CD4-positive, alpha-beta memory T cell (primary cell): Measurements from ENCODE around the gene AGR3. TPM values are rescaled to one million over a fixed set of nuclear protein-coding genes. Genes with fewer than 3 reads are reported as not detected.

Experiments used
- CTCF ChIA-PET: fragments of 350-600 bp; sonication (Branson Sonifier 250); formaldehyde crosslinking; loops from one replicate; lab custom pipeline; 2021; ENCODE audit warnings: inconsistent platforms; ENCODE audit not compliant: partially characterized antibody; lab: Charles Lee
- POLR2A ChIA-PET: fragments of 350-600 bp; sonication (Branson Sonifier 250); formaldehyde crosslinking; loops from one replicate; lab custom pipeline; 2021; ENCODE audit not compliant: partially characterized antibody; lab: Charles Lee
- DNase-seq, 5 donors: peaks; one replicate each; pipeline versions ENCODE4 v3.0.0 to v3.0.0-alpha.2; 2020 to 2022; ENCODE audit warnings: mixed read lengths in 1 of 5
- H3K27ac ChIP-seq: one replicate; pipeline ENCODE4 v1.7.0; 2013; ENCODE audit warnings: low read depth, low read length
- H3K27me3 ChIP-seq: 2 replicates; pipeline ENCODE4 v1.7.0; 2013; ENCODE audit warnings: mild to moderate bottlenecking, low read length, moderate library complexity; ENCODE audit not compliant: insufficient read depth
- H3K36me3 ChIP-seq: 2 replicates; pipeline ENCODE4 v1.7.0; 2013; ENCODE audit warnings: mild to moderate bottlenecking, low read length, moderate library complexity; ENCODE audit not compliant: insufficient read depth
- H3K4me1 ChIP-seq: 2 replicates; pipeline ENCODE4 v1.7.0; 2013; ENCODE audit warnings: mild to moderate bottlenecking, low read length, moderate library complexity; ENCODE audit not compliant: insufficient read depth
- H3K4me3 ChIP-seq, 2 donors: one replicate each; pipeline ENCODE4 v1.7.0; 2013; ENCODE audit warnings: low read length in 2 of 2, mild to moderate bottlenecking in 1 of 2
- H3K9me3 ChIP-seq, 2 donors: one replicate each; pipeline ENCODE4 v1.7.0; 2013; ENCODE audit warnings: low read length in 2 of 2, control low read depth in 1 of 2; ENCODE audit not compliant: control insufficient read depth in 1 of 2
- H3K27ac Mint-ChIP-seq, 7 donors: one replicate each; pipeline ENCODE4 v1.8.0; 2020 to 2021; ENCODE audit warnings: mixed read lengths in 7 of 7, mild to moderate bottlenecking in 6 of 7, inconsistent platforms in 3 of 7, moderate library complexity in 3 of 7
- H3K27me3 Mint-ChIP-seq, 2 donors: one replicate each; pipeline ENCODE4 v1.8.0; 2020 to 2021; ENCODE audit warnings: mixed read lengths in 2 of 2
- H3K36me3 Mint-ChIP-seq, 2 donors: one replicate each; pipeline ENCODE4 v1.8.0; 2020 to 2021; ENCODE audit warnings: mixed read lengths in 2 of 2, inconsistent platforms in 1 of 2, mild to moderate bottlenecking in 1 of 2
- H3K4me1 Mint-ChIP-seq, 4 donors: one replicate each; pipeline ENCODE4 v1.8.0; 2020 to 2021; ENCODE audit warnings: mixed read lengths in 4 of 4, mild to moderate bottlenecking in 1 of 4
- H3K4me3 Mint-ChIP-seq, 8 donors: one replicate each; pipeline ENCODE4 v1.8.0; 2020 to 2021; ENCODE audit warnings: mixed read lengths in 8 of 8, mild to moderate bottlenecking in 7 of 8, moderate library complexity in 6 of 8, inconsistent platforms in 3 of 8
- H3K9me3 Mint-ChIP-seq, 8 donors: one replicate each; pipeline ENCODE4 v1.8.0; 2020 to 2021; ENCODE audit warnings: mixed read lengths in 8 of 8, mild to moderate bottlenecking in 5 of 8, inconsistent platforms in 3 of 8, moderate library complexity in 1 of 8
- intact Hi-C: fragments of 100-400 bp; cut with micrococcal nuclease; formaldehyde crosslinking; loops from one replicate; pipeline ENCODE4 v1.15.1; 2023
- polyA plus RNA-seq, 2 donors: library from polyadenylated mRNA; unstranded; fragments of 300-500 nt; fragmentation: Illumina TruSeq; gene quantifications; one replicate each; pipeline ENCODE4 v1.2.3, GENCODE V29; 2021
- total RNA-seq, 2 experiments: library from RNA; stranded (reverse); gene quantifications; one replicate each; pipeline ENCODE4 v1.2.3, GENCODE V29; 2021

AGR3 gene
- total and polyA plus RNA-seq, 4 experiments from 2014 or later: not detected

- DNase-seq: no peak
- H3K4me3 ChIP-seq: no peak overlapping the region
- H3K27ac Mint-ChIP-seq: no peak overlapping the region
- H3K36me3 ChIP-seq: no peaks in the 10 kb centered on the region
- ChIA-PET CTCF (no interaction called here), POLR2A (no interaction called here)
- peaks cover 0 to 2% (median 0%) of the 10 kb centered on the region in 4 donors for H3K4me1 Mint-ChIP-seq
- peaks cover 0 to 3% (median 0%) of the 10 kb centered on the region in 8 donors for H3K9me3 Mint-ChIP-seq
- intact Hi-C loops: no loop called here
- peaks cover 4 to 15% of the 10 kb centered on the region in 2 donors for H3K27me3 Mint-ChIP-seq
- H3K4me1 ChIP-seq: no peaks in the 10 kb centered on the region
- H3K27me3 ChIP-seq: no peaks in the 10 kb centered on the region
- H3K27ac ChIP-seq: no peak overlapping the region
- no peaks in the 10 kb centered on the region for H3K36me3 Mint-ChIP-seq
- H3K9me3 ChIP-seq: no peaks in the 10 kb centered on the region
- no peak overlapping the region for H3K4me3 Mint-ChIP-seq
Observed at GRCh38 chr7:16816824-16817223, 65.0 kb downstream of the AGR3 start.

GRCh38 chr7:16815001-16815400 is 66.8 kb downstream of the AGR3 start:
- no peak for DNase-seq
- peak overlapping the region in 1 of 7 donors; percentile 25 for H3K27ac Mint-ChIP-seq
- peaks cover 0 to 2% (median 0%) of the 10 kb centered on the region in 4 donors for H3K4me1 Mint-ChIP-seq
- POLR2A ChIA-PET: no interaction called here
- H3K36me3 ChIP-seq: no peaks in the 10 kb centered on the region
- no peak overlapping the region for H3K4me3 ChIP-seq
- no peaks in the 10 kb centered on the region for H3K9me3 ChIP-seq
- H3K27me3 ChIP-seq: no peaks in the 10 kb centered on the region
- H3K27me3 Mint-ChIP-seq: peaks cover 3 to 10% of the 10 kb centered on the region in 2 donors
- no peak overlapping the region for H3K4me3 Mint-ChIP-seq
- peaks cover 0 to 3% (median 0%) of the 10 kb centered on the region in 8 donors for H3K9me3 Mint-ChIP-seq
- CTCF ChIA-PET: no interaction called here
- H3K4me1 ChIP-seq: no peaks in the 10 kb centered on the region
- H3K27ac ChIP-seq: no peak overlapping the region
- H3K36me3 Mint-ChIP-seq: no peaks in the 10 kb centered on the region
- intact Hi-C loops: no loop called here

- no peaks in the 10 kb centered on the region for H3K36me3 Mint-ChIP-seq
- no peaks in the 10 kb centered on the region for H3K36me3 ChIP-seq
- intact Hi-C loops: no loop called here
- peaks cover 3 to 10% of the 10 kb centered on the region in 2 donors for H3K27me3 Mint-ChIP-seq
- DNase-seq: no peak
- H3K9me3 ChIP-seq: no peaks in the 10 kb centered on the region
- no peak overlapping the region for H3K4me3 ChIP-seq
- H3K27me3 ChIP-seq: no peaks in the 10 kb centered on the region
- H3K4me1 ChIP-seq: no peaks in the 10 kb centered on the region
- no peak overlapping the region for H3K27ac Mint-ChIP-seq
- H3K27ac ChIP-seq: no peak overlapping the region
- CTCF ChIA-PET: no interaction called here
- H3K4me3 Mint-ChIP-seq: no peak overlapping the region
- POLR2A ChIA-PET: no interaction called here
- peaks cover 0 to 2% (median 0%) of the 10 kb centered on the region in 4 donors for H3K4me1 Mint-ChIP-seq
- H3K9me3 Mint-ChIP-seq: peaks cover 0 to 3% (median 0%) of the 10 kb centered on the region in 8 donors
Observed at GRCh38 chr7:16813232-16813616, 68.6 kb downstream of the AGR3 start.

GRCh38 chr7:16812542-16813231 is 69.1 kb downstream of the AGR3 start:
- H3K27me3 Mint-ChIP-seq: peaks cover 6 to 9% of the 10 kb centered on the region in 2 donors
- ChIA-PET POLR2A (no interaction called here), CTCF (no interaction called here)
- Histone ChIP-seq H3K36me3 (no peaks in the 10 kb centered on the region), H3K4me1 (no peaks in the 10 kb centered on the region), H3K4me3 (no peak overlapping the region), H3K27ac (no peak overlapping the region), H3K9me3 (no peaks in the 10 kb centered on the region), H3K27me3 (no peaks in the 10 kb centered on the region)
- intact Hi-C loops: no loop called here
- H3K9me3 Mint-ChIP-seq: no peaks in the 10 kb centered on the region
- no peaks in the 10 kb centered on the region for H3K4me1 Mint-ChIP-seq
- no peaks in the 10 kb centered on the region for H3K36me3 Mint-ChIP-seq
- H3K27ac Mint-ChIP-seq: no peak overlapping the region
- no peak overlapping the region for H3K4me3 Mint-ChIP-seq
- DNase-seq: no peak

- Histone ChIP-seq H3K4me3 (no peak overlapping the region), H3K27me3 (no peaks in the 10 kb centered on the region), H3K36me3 (no peaks in the 10 kb centered on the region), H3K27ac (no peak overlapping the region), H3K9me3 (no peaks in the 10 kb centered on the region), H3K4me1 (no peaks in the 10 kb centered on the region)
- H3K4me3 Mint-ChIP-seq: no peak overlapping the region
- CTCF ChIA-PET: no interaction called here
- intact Hi-C loops: no loop called here
- no peaks in the 10 kb centered on the region for H3K9me3 Mint-ChIP-seq
- H3K36me3 Mint-ChIP-seq: no peaks in the 10 kb centered on the region
- DNase-seq: no peak
- POLR2A ChIA-PET: no interaction called here
- no peaks in the 10 kb centered on the region for H3K4me1 Mint-ChIP-seq
- peaks cover 8% of the 10 kb centered on the region in 2 donors for H3K27me3 Mint-ChIP-seq
- no peak overlapping the region for H3K27ac Mint-ChIP-seq
Observed at GRCh38 chr7:16811551-16811950, 70.2 kb downstream of the AGR3 start.

- no peaks in the 10 kb centered on the region for H3K4me1 ChIP-seq
- no peak overlapping the region for H3K27ac ChIP-seq
- H3K4me3 ChIP-seq: no peak overlapping the region
- ChIA-PET POLR2A (no interaction called here), CTCF (no interaction called here)
- peaks cover 8 to 9% of the 10 kb centered on the region in 2 donors for H3K27me3 Mint-ChIP-seq
- no peaks in the 10 kb centered on the region for H3K36me3 ChIP-seq
- H3K4me1 Mint-ChIP-seq: no peaks in the 10 kb centered on the region
- intact Hi-C loops: no loop called here
- H3K9me3 Mint-ChIP-seq: no peaks in the 10 kb centered on the region
- no peaks in the 10 kb centered on the region for H3K36me3 Mint-ChIP-seq
- no peaks in the 10 kb centered on the region for H3K9me3 ChIP-seq
- no peak overlapping the region for H3K4me3 Mint-ChIP-seq
- no peak overlapping the region for H3K27ac Mint-ChIP-seq
- no peak for DNase-seq
- no peaks in the 10 kb centered on the region for H3K27me3 ChIP-seq
Observed at GRCh38 chr7:16810573-16810972, 71.2 kb downstream of the AGR3 start.

GRCh38 chr7:16810112-16810511 is 71.7 kb downstream of the AGR3 start:
- H3K36me3 Mint-ChIP-seq: no peaks in the 10 kb centered on the region
- no peaks in the 10 kb centered on the region for H3K9me3 ChIP-seq
- no peaks in the 10 kb centered on the region for H3K36me3 ChIP-seq
- CTCF ChIA-PET: no interaction called here
- no peak overlapping the region for H3K4me3 Mint-ChIP-seq
- DNase-seq: no peak
- H3K27ac ChIP-seq: no peak overlapping the region
- no peaks in the 10 kb centered on the region for H3K4me1 Mint-ChIP-seq
- no peak overlapping the region for H3K27ac Mint-ChIP-seq
- intact Hi-C loops: no loop called here
- H3K27me3 Mint-ChIP-seq: peaks cover 9 to 12% of the 10 kb centered on the region in 2 donors
- no peaks in the 10 kb centered on the region for H3K4me1 ChIP-seq
- no peaks in the 10 kb centered on the region for H3K9me3 Mint-ChIP-seq
- POLR2A ChIA-PET: no interaction called here
- H3K4me3 ChIP-seq: no peak overlapping the region
- H3K27me3 ChIP-seq: no peaks in the 10 kb centered on the region
